ENCODE data around the gene IKZF3. TPM values are rescaled to one million over a fixed set of nuclear protein-coding genes. Genes with fewer than 3 reads are reported as not detected.

IKZF3 gene
- total and polyA plus RNA-seq, 10 of the 15 experiments (the other 5 are each of a cell fraction or from before 2014, with no cell fraction given) = 5.5 to 98.2 (median 47.6) TPM

GRCh38 chr17:39767147-39767546 is 97.0 kb downstream of the IKZF3 start:
- intact Hi-C loops (cut with micrococcal nuclease; ENCODE audit: unreplicated experiment) = loop anchor here (1.0 kb wide), 1 partner anchor 9 kb away; no protein-coding TSS in a partner anchor
- Histone ChIP-seq H3K4me3 (no peak overlapping the region), H3K36me3 (ENCODE audit: control insufficient read depth in 2 of 2, insufficient read depth in 2 of 2, low read length in 1 of 2) (peaks cover 18 to 51% of the 10 kb centered on the region in 2 experiments), H3K4me2 (ENCODE audit: control insufficient read depth, insufficient read depth) (peak overlapping the region; percentile 21; the same call in 1 of the 2 replicates), H3K4me1 (ENCODE audit: control insufficient read depth, insufficient read depth, low read length) (peaks cover 61% of the 10 kb centered on the region), H2AFZ (ENCODE audit: control insufficient read depth, low read depth, low read length) (no peak overlapping the region), H3K9me3 (replicated peaks; ENCODE audit: control insufficient read depth, insufficient read depth, low read length) (no peaks in the 10 kb centered on the region), H3K27ac (ENCODE audit: control insufficient read depth, insufficient read depth) (peak overlapping the region; percentile 76), H3K27me3 (replicated peaks in 1 of 2; ENCODE audit: control insufficient read depth in 2 of 2, insufficient read depth in 2 of 2, low read length in 1 of 2) (no peaks in the 10 kb centered on the region), H4K20me1 (ENCODE audit: control insufficient read depth, insufficient read depth) (no peaks in the 10 kb centered on the region; the same call in none of the 2 replicates), H3K9ac (ENCODE audit: control insufficient read depth, insufficient read depth, low read length) (no peak overlapping the region), H3K79me2 (ENCODE audit: control insufficient read depth, insufficient read depth, low read length) (peaks cover 87% of the 10 kb centered on the region)
- DNase-seq (ENCODE audit: low read depth, low spot score) (no peak), ATAC-seq (peak; percentile 35), FAIRE-seq (no peak)
- SMC1A ChIA-PET (ENCODE audit: uncharacterized antibody, unreplicated experiment) = interaction anchor here (0.7 to 2.5 kb wide), 10 partner anchors 8 to 98 kb away, joined by 3 to 12 read pairs (median 5); no protein-coding TSS in a partner anchor
- no TSS peak for BruUV-seq (replicated peaks)
- in situ Hi-C loops (cut with MboI) = no loop called here
- POLR2A ChIA-PET = interaction anchor here (0.5 to 1.9 kb wide), 5 partner anchors 9 to 509 kb away, joined by 3 to 5 read pairs (median 3); no protein-coding TSS in a partner anchor
- 0% methylated on average over 3 of the region's 3 CpGs for WGBS (ENCODE audit: insufficient coverage, insufficient replicate concordance, low lambda C conversion rate, missing lambda C conversion rate)
- CTCF ChIA-PET = interaction anchor here (0.6 to 1.6 kb wide), 6 partner anchors 9 to 148 kb away, joined by 3 to 6 read pairs (median 4); no protein-coding TSS in a partner anchor
- RAD21 ChIA-PET (ENCODE audit: unreplicated experiment) = interaction anchor here (0.9 to 1.6 kb wide), 5 partner anchors 9 to 98 kb away, joined by 3 to 7 read pairs (median 4); no protein-coding TSS in a partner anchor
- TF ChIP-seq E2F4 (IDR thresholded peaks at IDR 0.05; ENCODE audit: low read depth, low read length) (no peak), EED (IDR thresholded peaks at IDR 0.05; ENCODE audit: low read depth) (peak; percentile 66), HCFC1 (IDR thresholded peaks at IDR 0.05; ENCODE audit: low read length) (no peak), SPI1 (IDR thresholded peaks at IDR 0.05; ENCODE audit: borderline replicate concordance, insufficient read depth, low read depth, low read length) (peak; percentile 47; the same call in 1 of the 2 replicates), SIN3A (IDR thresholded peaks at IDR 0.05; ENCODE audit: low read depth, low read length) (no peak), RBBP5 (conservative IDR thresholded peaks at IDR 0.05) (no peak), ZBTB40 (IDR thresholded peaks at IDR 0.05; ENCODE audit: borderline replicate concordance) (no peak), POU2F2 (IDR thresholded peaks at IDR 0.05; ENCODE audit: borderline replicate concordance, low read depth, low read length) (0 out of 3 replicates have a peak, but pooled peaks have one; percentile 21), IKZF2 (IDR thresholded peaks at IDR 0.05) (peak; percentile 96), NFIC (IDR thresholded peaks at IDR 0.05; ENCODE audit: low read depth, low read length) (peak; percentile 61), BCL3 (IDR thresholded peaks at IDR 0.05; ENCODE audit: borderline replicate concordance, insufficient read depth, low read depth, low read length, poor library complexity, severe bottlenecking) (peak; percentile 41), CBFB (IDR thresholded peaks at IDR 0.05; ENCODE audit: low read depth) (0 out of 2 replicates have a peak, but pooled peaks have one; percentile 49), JUNB (IDR thresholded peaks at IDR 0.05) (no peak), MXI1 (IDR thresholded peaks at IDR 0.05; ENCODE audit: low read depth, low read length) (no peak), CBX5 (IDR thresholded peaks at IDR 0.05; ENCODE audit: low read depth) (no peak), SMAD1 (IDR thresholded peaks at IDR 0.05; ENCODE audit: low read depth, partially characterized antibody) (no peak)
